ENCODE results near the gene PDP2.

PDP2 gene

GRCh38 chr16:66880288-66881013 is at the start of gene PDP2:
PDP2 (plus strand) TSS chr16:66880515; CDS start chr16:66884285, 3,770 bp downstream.
- peak; percentile 79 for DNase-seq (ENCODE audit: low read depth)
- peak within 1 kb of the TSS; percentile 90 for H3K4me3 ChIP-seq (ENCODE audit: low read depth, low read length)

GRCh38 chr16:66832190-66832589 is 48.1 kb upstream of the PDP2 start:
- no peak overlapping the region for H3K4me3 ChIP-seq (ENCODE audit: low read depth, low read length)
- no peak for DNase-seq (ENCODE audit: low read depth)

GRCh38 chr16:66832661-66833305 is 47.5 kb upstream of the PDP2 start:
- DNase-seq (ENCODE audit: low read depth), result no peak
- no peak overlapping the region for H3K4me3 ChIP-seq (ENCODE audit: low read depth, low read length)

GRCh38 chr16:66834746-66835145 is 45.6 kb upstream of the PDP2 start:
- H3K4me3 ChIP-seq (ENCODE audit: low read depth, low read length), result no peak overlapping the region
- no peak for DNase-seq (ENCODE audit: low read depth)

- no peak for DNase-seq (ENCODE audit: low read depth)
- H3K4me3 ChIP-seq (ENCODE audit: low read depth, low read length), result no peak overlapping the region
Measured at GRCh38 chr16:66840883-66841282, 39.4 kb upstream of the PDP2 start.

GRCh38 chr16:66841366-66841765 is 38.9 kb upstream of the PDP2 start:
- DNase-seq (ENCODE audit: low read depth), result no peak
- no peak overlapping the region for H3K4me3 ChIP-seq (ENCODE audit: low read depth, low read length)

- no peak overlapping the region for H3K4me3 ChIP-seq (ENCODE audit: low read depth, low read length)
- DNase-seq (ENCODE audit: low read depth), result no peak
Measured at GRCh38 chr16:66842765-66843164, 37.5 kb upstream of the PDP2 start.

- no peak overlapping the region for H3K4me3 ChIP-seq (ENCODE audit: low read depth, low read length)
Measured at GRCh38 chr16:66843191-66843590, 37.1 kb upstream of the PDP2 start.

GRCh38 chr16:66844009-66844341 is 36.3 kb upstream of the PDP2 start:
- peak overlapping the region; percentile 37 for H3K4me3 ChIP-seq (ENCODE audit: low read depth, low read length)
- DNase-seq (ENCODE audit: low read depth), result no peak

More at GRCh38 chr16:66843191-66843590, 37.1 kb upstream of the PDP2 start:
- no peak for DNase-seq (ENCODE audit: low read depth)

GRCh38 chr16:66844342-66845079 is 35.8 kb upstream of the PDP2 start, which contains the start of gene CA7:
CA7 (plus strand) TSS chr16:66844414; CDS start chr16:66844488, 74 bp downstream.
- peak within 1 kb of the TSS; percentile 37 for H3K4me3 ChIP-seq (ENCODE audit: low read depth, low read length)
- no peak for DNase-seq (ENCODE audit: low read depth)

GRCh38 chr16:66845080-66845410 is 35.3 kb upstream of the PDP2 start:
- H3K4me3 ChIP-seq (ENCODE audit: low read depth, low read length), result peak overlapping the region; percentile 37

GRCh38 chr16:66845791-66846221 is 34.5 kb upstream of the PDP2 start:
- H3K4me3 ChIP-seq (ENCODE audit: low read depth, low read length), result no peak overlapping the region
- no peak for DNase-seq (ENCODE audit: low read depth)

More at GRCh38 chr16:66845080-66845410, 35.3 kb upstream of the PDP2 start:
- no peak for DNase-seq (ENCODE audit: low read depth)

- no peak for DNase-seq (ENCODE audit: low read depth)
- H3K4me3 ChIP-seq (ENCODE audit: low read depth, low read length), result no peak overlapping the region
Measured at GRCh38 chr16:66846266-66846665, 34.0 kb upstream of the PDP2 start.

- no peak overlapping the region for H3K4me3 ChIP-seq (ENCODE audit: low read depth, low read length)
- no peak for DNase-seq (ENCODE audit: low read depth)
Measured at GRCh38 chr16:66846831-66847230, 33.5 kb upstream of the PDP2 start.

GRCh38 chr16:66847533-66848067 is 32.7 kb upstream of the PDP2 start:
- no peak for DNase-seq (ENCODE audit: low read depth)
- H3K4me3 ChIP-seq (ENCODE audit: low read depth, low read length), result no peak overlapping the region

GRCh38 chr16:66848172-66848571 is 32.1 kb upstream of the PDP2 start:
- H3K4me3 ChIP-seq (ENCODE audit: low read depth, low read length), result no peak overlapping the region
- no peak for DNase-seq (ENCODE audit: low read depth)

GRCh38 chr16:66849021-66849420 is 31.3 kb upstream of the PDP2 start:
- DNase-seq (ENCODE audit: low read depth), result no peak
- H3K4me3 ChIP-seq (ENCODE audit: low read depth, low read length), result no peak overlapping the region

- no peak overlapping the region for H3K4me3 ChIP-seq (ENCODE audit: low read depth, low read length)
- no peak for DNase-seq (ENCODE audit: low read depth)
Measured at GRCh38 chr16:66849549-66849948, 30.8 kb upstream of the PDP2 start.

- no peak for DNase-seq (ENCODE audit: low read depth)
- H3K4me3 ChIP-seq (ENCODE audit: low read depth, low read length), result no peak overlapping the region
Measured at GRCh38 chr16:66850115-66850815, 30.1 kb upstream of the PDP2 start.

Measured in skeletal muscle cell (primary cell).